TTC549 (cell line): Measurements from ENCODE around the gene INAFM2.

Experiments used
- FAIRE-seq: peaks from 2 replicates; lab custom pipeline; 2012; peaks lifted over from hg19 to GRCh38; lab: Jason Lieb, UNC

INAFM2 gene

DNA sequence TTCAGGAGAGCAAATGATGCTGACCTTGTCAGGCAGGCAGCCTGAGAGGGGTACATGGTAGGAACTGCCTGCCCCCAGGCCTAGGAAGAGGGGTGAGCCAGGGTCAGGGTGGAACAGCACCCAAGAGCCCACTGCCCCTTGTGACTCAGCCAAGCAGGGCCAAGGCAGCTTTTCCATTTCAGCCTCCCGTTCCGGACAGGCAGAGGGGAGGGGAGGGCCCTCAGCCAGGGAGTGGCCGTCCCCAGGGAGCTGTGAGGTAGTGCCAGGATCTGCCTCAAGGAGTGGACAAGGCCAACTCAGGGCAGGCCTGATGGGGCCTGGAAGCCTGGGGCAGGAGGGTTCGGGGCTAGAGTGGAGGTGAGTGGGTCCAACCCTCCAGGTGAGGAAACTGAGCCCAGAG, 35.5 kb upstream of the INAFM2 start:
- FAIRE-seq = no peak

GRCh38 chr15:40289140-40289775, 34.2 kb upstream of the INAFM2 start:
- no peak for FAIRE-seq

DNA sequence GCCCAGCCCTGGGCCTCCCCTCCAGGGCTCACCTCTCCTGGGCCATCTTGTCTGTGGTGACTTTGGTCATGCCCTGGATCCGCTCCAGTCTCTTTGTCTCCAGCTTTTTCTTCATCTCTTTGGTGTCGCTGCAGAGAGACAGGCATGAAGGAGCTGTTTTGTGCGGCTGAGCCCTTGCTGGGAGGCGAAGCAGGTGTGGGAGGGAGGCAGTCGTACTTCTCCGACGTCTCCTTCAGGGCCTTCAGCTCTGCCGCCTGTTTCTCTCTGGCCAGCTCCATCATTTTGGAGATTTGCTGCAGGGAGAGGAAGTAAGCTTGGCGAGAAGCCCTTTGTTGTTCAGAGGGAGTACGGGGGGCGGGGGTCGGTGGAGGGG, 33.0 kb upstream of the INAFM2 start:
- FAIRE-seq = no peak

GRCh38 chr15:40290918-40291574, 32.4 kb upstream of the INAFM2 start:
- FAIRE-seq = no peak

DNA sequence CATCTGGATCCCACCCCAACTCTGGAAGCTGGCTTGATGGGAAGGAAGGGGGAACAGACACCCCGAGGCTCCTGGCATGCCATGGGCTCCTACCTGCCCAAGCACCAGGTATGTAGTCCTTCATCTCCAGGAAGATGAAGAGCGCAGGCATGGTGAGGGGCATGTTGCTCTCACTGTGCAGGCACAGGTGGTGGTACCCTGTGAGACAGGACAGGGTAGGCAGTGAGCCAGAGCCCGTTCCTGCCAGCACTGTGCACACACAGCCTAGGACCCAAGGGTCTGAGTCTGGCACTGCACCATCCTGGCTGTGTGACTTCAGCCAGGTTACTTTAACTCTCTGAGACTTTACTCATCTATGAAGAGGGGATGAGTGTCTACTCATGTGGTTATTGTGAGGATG, 31.2 kb upstream of the INAFM2 start:
- no peak for FAIRE-seq

DNA sequence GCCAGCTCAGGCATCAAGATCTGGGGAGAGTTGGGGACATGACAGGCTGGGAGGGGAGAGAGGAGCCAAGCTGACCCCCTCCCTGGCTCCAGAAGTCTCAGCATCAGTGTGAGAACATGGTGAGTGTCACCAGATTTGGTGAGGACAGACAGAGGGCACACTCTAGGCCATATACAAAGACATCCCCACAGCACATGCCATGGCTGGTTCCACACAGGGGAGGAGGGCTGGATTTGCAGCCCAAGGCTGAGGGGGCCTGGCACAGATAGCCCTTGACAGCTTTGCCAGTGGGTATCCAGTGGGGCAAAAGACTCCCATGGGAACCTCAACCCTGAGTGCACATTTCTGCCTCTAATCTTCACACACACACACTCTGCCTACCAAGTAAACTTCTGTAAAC, 30.5 kb upstream of the INAFM2 start:
- FAIRE-seq = no peak

DNA sequence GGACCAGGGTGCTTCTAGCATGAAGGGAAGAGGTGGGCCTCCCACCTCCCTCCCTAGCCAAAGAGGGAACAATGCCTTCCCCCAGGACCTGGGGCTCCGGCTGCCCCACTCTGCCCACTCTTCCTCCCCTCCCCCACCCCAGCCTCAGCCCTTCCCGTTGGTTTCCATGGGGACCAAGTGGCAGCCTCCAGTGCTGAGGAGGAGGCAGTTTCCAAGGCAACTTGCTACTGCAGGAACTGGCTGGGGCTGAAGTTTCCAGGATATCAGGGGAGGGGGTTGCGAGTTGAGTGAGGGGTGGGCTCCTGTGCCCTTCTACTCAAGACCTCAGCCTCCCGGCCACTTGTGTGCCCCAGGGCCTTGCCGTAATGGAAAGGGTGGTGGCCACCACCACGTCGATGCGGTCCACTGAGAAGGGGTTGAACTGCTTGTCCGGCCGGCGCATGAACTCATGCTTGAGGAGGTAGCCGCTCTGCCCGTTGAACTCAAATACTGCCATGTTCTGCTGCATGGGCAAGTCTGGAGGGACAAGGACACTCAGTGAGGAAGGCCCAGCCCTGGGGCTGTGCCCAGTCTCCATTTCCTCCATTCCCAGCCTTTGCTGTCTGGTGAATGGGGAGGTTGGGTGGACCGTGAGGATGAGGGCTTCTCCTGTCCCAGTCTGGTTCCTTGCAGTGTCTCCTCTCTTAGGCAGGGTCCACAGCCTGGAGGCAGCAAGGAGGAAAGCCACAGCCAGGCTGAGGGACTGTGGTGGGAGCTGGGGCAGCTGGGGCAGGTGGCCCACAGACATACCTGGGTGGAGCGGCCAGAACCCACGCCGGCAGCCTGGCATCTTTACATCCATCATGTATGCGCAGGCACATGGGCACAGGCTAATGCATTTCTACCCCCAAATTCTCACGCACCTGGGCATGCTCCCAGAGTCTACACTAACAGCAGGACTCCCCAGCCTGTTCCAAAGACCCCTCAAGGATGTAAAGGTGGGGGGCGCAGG, 29.3 kb upstream of the INAFM2 start:
- no peak for FAIRE-seq

DNA sequence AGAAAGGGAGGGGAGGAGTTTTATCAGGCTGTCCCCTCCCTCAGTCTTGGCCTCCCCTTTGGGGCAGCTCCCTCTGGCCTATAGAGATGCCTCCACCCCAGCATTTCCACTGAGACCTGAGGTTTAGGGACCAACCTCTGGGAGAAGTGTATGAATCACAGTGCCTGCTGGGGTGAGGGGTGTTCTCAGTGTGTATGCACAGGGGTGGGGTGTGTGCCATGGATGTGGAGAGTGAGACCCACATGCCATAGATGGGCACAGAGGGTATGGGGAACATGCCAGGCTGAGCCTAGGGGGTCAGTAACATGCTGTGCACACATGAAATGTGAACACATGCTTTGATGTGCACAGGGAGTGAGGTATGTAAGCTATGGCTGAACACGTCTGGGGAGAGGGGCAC, 28.2 kb upstream of the INAFM2 start:
- no peak for FAIRE-seq

DNA sequence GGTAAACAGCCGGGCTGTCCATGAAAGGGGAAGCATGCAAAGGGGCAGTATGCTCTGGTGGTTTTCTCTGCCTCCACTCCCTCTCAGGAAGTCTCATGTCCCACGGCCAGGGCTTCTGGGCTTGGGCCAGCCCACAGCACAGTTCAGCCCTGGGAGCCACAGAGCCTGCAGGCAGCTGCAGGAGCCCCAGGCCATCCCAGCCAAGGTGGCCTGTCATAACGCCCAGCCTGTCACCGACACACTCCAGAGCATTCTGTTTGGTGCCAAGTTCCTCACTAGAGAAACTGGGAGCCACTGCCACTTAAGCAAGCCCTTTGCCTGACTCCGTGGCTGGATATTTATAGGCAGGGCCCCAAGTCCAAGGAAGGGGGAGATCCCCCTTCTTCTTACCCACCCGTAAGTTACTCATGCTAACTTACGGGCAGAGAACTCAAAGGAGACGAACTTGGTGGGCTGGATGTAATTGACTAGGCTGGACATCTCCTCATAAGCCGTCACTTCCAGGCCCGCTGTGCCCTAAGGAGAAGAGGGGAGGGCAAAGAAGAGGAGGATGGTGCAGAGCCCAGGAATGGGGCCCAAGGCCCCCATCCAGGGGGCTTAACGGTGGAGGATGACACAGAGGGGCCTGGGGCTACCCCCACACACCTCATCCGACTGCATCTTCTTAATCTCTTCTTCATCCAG, 27.5 kb upstream of the INAFM2 start:
- FAIRE-seq = no peak

DNA sequence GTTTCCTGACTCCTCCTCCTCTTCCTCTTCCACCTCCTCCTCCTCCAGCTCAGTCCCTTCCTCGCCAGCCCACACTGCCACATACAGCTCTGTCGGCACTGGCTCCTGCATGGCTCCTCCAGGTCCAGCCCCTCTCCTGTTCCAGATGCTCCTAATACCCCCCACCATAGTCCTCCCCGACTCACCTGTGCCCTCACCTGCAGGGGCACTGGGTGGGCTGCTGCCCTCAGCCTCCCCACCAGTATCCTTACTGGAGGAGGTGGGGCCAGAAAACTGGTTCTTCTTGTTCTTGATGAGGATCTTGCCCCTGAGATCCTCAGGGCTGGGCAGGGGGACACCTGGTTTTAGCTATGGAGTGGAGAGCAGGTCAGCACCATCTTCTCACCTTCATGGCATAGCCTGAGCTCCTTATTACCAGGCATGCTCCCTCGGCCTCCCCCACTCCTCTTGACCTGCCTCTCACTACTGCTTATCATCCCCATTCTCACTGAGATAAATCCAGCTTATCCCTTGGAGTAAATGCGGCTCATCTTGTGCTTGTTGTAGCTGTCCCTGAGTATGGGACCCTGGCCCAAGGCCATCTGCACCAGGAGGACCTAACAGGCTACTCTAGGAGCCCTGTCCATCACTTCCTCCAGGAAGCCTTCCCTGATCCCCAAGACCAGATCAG, 26.8 kb upstream of the INAFM2 start:
- no peak for FAIRE-seq

GRCh38 chr15:40297356-40297755, 26.1 kb upstream of the INAFM2 start:
- FAIRE-seq = no peak

GRCh38 chr15:40298216-40298935, 25.1 kb upstream of the INAFM2 start:
- FAIRE-seq = no peak

- no peak for FAIRE-seq
Observed at GRCh38 chr15:40300367-40300766, 23.1 kb upstream of the INAFM2 start.

DNA sequence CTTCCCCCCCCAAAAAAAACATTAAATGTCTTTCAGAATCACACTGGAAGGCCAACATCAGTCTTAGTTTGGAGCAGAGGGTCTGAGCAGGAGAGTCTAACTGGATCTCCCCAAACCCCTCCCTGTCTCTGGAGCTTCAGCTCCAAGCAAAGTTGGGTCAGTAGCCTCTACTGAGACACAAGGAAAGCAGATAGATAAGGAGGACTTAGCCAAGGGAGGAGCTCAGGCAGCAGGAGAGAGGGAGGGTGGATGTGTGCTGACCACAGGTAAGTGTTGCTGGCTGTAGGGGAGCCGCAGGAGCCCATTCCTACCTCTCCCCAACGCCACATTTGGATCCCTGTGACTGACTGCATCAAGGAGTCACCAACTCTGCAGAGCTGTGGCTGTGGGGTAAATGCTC, 22.7 kb upstream of the INAFM2 start:
- FAIRE-seq = no peak

DNA sequence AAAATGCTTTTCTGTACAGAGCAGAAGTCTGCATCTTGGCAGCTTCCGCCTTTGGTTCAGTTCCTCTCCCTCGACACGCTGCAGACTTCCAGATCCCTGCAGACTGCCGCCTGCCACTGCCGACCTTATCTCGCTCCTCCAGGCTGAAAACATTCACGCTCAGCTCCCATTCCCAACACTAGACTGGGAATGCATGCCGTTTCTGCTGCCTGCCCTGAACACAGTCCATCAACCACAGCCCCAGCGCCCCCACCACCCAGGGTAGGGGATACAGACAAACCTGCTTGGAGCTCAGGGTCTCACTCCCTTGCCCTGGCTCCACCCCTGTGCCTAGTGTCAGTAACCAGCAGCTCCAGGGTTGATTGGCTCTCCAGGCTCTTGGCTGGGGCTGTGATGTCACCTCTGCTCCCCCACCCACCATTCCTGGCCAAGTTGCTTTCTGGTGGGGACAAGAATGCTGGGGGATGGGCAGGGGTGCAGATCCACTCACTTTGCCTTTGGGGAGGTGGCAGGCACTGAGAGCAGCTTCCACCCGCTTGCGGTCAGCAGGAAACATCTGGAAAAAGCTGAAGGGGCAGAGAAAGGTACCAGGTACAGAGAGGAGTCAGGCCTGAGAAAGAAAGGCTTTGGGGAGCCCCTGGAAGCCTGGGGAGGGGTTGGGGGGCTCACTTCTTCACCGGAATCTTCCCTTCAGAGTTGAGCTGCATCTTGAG, 21.9 kb upstream of the INAFM2 start:
- FAIRE-seq = no peak

DNA sequence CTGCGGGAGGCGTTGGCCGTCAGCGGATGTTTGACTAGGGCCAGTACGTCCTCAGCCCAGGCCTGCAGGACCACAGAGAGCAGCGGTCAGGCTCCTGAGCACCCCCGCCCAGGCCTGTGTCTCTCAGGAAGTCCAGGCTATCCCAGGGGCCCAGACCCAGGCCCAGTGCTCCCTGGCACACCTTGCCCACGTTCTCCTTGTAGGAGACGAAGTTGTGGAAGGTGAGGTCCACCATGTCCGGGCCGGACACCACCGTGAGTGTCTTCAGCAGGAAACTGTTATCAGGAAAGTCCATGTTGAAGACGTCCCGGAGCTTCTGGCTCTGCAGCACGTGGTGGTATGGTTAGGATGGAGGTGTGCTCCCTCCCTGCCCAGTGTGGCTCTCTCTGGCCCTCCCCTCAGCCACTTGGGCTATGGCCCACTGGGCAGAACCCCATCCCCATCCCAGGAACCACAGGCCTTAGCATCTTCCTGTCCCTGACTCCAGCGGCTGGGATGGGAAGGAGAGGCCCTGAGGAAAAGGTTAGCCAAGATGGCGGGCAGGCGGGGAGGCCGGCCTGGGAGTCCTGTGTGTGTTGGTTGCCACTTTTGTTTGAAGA, 21.1 kb upstream of the INAFM2 start:
- FAIRE-seq = no peak

- no peak for FAIRE-seq
Observed at GRCh38 chr15:40302981-40303380, 20.5 kb upstream of the INAFM2 start.

DNA sequence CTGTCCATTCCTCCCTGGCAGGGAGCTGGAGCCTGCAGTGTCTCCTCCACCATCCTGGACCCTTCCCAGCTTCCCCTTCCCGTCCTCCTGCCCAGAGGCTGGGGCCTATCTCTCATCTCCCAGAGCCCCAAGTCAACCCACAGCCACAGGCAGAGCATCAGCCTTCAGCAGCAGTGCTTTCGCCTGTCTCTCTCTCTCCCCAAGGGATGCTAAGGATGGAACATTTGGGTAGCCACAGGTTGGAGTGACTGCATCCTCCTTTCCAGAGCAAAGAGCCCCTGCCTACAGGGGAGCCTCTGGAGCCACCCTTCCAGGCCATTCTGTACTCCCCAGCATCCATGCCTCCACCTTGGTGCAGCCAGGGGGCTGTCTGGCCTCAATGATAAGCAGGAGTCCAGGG, 19.9 kb upstream of the INAFM2 start:
- FAIRE-seq = no peak

DNA sequence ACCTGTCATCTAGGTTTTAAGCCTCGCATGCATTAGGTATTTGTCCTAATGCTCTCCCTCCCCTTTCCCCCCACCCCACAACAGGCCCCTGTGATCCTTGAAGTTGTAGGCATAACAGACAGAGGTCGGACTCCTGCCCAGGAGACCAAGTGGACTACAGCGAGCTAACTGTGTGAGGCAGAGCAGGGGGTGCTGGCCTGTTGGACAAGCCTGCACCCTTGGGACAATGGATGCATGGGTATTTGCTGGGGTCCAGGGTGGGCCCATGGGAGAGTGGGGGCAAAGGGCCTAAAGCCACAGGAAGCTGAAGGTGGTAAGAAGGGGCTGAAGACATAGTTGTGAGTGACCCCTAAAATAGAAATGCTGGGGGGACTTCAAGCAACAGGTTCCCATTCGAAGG, 18.2 kb upstream of the INAFM2 start:
- no peak for FAIRE-seq

DNA sequence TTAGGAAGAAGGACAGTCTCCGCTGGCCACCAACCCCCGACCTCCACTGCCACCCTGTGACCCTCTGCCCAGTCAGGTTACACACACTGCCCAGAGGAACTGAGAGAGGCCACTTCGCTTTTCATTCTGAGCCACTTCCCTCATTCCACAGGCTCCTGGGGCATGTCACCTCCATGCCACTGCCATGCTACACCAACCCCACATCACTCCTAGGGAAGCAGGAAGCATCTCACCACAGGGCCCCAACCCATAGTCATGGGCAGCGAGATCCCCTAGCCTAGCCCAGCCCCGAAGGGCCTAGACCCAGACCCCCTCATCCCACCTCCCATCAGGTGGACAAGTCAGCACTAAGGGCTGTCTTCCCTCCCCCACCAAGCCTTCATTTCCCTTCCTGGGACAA, 17.1 kb upstream of the INAFM2 start:
- no peak for FAIRE-seq
